Endothelial cell of umbilical vein (primary cell): Measurements from ENCODE around the gene FAM219B.

Source experiments
- CTCF ChIP-seq, 2 donors: IDR thresholded peaks; 1 replicate in 1 of 2; 2 replicates in 1 of 2; pipeline ENCODE4 v1.5.1; 2011; ENCODE audit warnings: low read length in 2 of 2, mild to moderate bottlenecking in 2 of 2, moderate library complexity in 2 of 2, control low read depth in 1 of 2, inconsistent platforms in 1 of 2, low read depth in 1 of 2; ENCODE audit not compliant: insufficient read depth in 1 of 2; ENCODE audit errors: extremely low read depth in 1 of 2
- EZH2 ChIP-seq: IDR thresholded peaks from 2 replicates; pipeline ENCODE4 v1.6.1; 2012; ENCODE audit warnings: borderline replicate concordance, low read depth, mild to moderate bottlenecking, moderate library complexity, low read length, inconsistent platforms; ENCODE audit not compliant: severe bottlenecking
- MYC ChIP-seq: IDR thresholded peaks from one replicate; pipeline ENCODE4 v1.6.1; 2011; ENCODE audit warnings: mild to moderate bottlenecking, low read depth, low read length
- POLR2A ChIP-seq: IDR thresholded peaks from 2 replicates; pipeline ENCODE4 v1.6.1; 2012; ENCODE audit warnings: low read depth, mild to moderate bottlenecking, control low read depth, low read length
- POLR2AphosphoS5 ChIP-seq: IDR thresholded peaks from 2 replicates; pipeline ENCODE4 v1.6.1; 2012; ENCODE audit warnings: low read depth, mild to moderate bottlenecking, control low read depth, low read length, moderate library complexity; ENCODE audit not compliant: insufficient read depth
- TF ChIP-seq, protein P1 (sequence below): IDR thresholded peaks from 2 replicates; pipeline ENCODE4 v1.6.1; 2011; ENCODE audit not compliant: insufficient read depth, insufficient read length

- TF ChIP-seq CTCF (IDR thresholded peaks at IDR 0.05; ENCODE audit: extremely low read depth in 1 of 2, insufficient read depth in 1 of 2, low read depth in 1 of 2, low read length in 2 of 2) (no peak), POLR2AphosphoS5 (peak; percentile 90), EZH2 (no peak), POLR2A (peak; percentile 82), MYC (peak; percentile 66)
- TF ChIP-seq, protein P1, sequence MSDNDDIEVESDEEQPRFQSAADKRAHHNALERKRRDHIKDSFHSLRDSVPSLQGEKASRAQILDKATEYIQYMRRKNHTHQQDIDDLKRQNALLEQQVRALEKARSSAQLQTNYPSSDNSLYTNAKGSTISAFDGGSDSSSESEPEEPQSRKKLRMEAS = peak; percentile 73
Measured at GRCh38 chr15:74937590-74938371, 31.1 kb upstream of the FAM219B start, which contains the start of gene COX5A.
